Renal cortical epithelial cell (primary cell): ENCODE results near the gene PIGR. TPM values are rescaled to one million over a fixed set of nuclear protein-coding genes. Genes with fewer than 3 reads are reported as not detected.
A peak's percentile ranks its signal among the peaks of the same experiment; 100 is the strongest.

Experiments
- DNase-seq: peaks from one replicate; pipeline ENCODE4 v3.0.0-alpha.2; 2011; ENCODE audit warnings: low read depth
- total RNA-seq: library from RNA; depleted of rRNA; stranded (reverse); fragments of >200 nt; gene quantifications from 2 replicates; pipeline ENCODE4 v1.2.3, GENCODE V29; 2014

Gene PIGR
- total RNA-seq, 1 donor from 2014 or later, result 15.7 TPM

DNA sequence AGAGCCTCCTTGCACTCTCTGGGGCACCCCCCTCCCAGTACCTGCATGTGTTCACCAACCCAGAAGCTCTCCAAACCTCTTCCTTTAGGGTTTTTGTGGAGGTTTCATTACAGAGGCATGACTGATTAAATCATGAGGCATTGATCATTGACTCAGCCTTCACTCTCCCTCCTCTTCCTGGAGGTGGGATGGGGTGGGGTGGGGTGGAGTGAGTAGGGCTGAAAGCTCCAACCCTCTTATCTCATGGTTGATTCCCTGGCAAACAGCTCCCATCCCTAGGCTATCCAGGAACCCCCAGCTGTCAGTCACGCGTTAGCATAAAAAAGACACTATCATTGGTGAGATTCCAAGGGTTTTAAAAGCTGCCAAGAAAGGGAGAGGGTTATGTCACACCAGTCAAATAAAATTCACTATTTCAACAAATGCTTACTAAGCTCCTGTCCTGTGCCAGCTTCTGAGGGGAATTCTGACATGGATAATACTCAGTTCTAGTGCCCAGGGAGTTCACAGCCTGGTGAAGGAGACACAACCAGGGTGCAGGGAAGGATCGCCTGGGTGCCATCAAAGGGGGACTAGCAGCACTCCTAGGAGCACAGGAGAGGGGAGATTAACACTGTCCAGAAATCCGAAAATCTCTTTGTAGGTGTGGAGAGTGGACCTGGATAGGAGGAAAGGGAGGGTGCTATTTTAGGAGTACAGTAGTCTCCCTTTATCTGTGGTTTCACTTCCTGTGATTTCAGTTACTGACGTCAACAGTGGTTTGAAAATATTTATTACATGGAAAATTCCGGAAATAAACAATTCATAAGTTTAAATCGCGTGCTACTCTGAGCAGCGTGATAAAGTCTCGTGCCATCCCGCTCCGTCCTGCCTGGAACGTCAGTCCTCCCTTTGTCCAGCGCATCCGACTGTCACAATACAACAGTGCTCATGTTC lies 55.9 kb downstream of the PIGR start:
- peak; percentile 53 for DNase-seq

DNA sequence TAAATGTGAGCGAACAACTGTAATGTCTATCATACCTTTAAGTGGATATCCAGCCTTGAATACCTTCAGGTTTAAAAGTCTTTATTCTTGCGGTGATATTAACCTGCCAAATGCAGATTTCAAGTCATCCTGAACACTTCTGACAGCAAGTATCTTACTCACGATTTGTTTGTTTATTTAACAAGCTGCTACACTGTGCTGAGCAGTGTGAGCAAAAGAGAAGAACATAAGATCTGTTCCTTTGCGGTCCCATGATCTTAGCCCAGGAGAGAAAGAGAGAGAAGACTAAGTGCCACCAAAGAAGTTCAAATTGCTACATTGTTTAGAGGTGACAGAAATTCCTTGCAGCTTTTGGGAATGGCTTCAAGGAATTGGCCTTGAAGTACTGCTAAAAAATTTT lies 58.6 kb downstream of the PIGR start:
- DNase-seq, result peak; percentile 28

DNA sequence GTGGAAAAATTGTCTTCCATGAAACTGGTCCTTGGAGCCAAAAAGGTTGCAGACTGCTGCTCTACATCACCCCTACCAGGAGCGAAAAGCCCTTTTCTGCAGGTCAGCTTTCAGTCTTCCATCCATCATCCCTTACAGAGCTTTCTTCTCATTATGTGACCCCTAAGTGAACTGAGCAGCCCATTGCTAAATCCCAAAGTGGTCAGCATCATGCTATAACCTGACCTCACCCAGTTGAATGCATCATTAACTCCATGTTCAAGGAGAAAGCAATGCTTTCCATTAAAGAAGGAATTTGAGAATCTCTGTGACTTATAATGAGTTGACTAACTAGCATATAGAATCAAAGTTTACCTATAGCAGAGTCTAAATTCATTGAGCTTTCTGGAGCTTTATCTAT lies 59.4 kb downstream of the PIGR start:
- peak; percentile 63 for DNase-seq

DNA sequence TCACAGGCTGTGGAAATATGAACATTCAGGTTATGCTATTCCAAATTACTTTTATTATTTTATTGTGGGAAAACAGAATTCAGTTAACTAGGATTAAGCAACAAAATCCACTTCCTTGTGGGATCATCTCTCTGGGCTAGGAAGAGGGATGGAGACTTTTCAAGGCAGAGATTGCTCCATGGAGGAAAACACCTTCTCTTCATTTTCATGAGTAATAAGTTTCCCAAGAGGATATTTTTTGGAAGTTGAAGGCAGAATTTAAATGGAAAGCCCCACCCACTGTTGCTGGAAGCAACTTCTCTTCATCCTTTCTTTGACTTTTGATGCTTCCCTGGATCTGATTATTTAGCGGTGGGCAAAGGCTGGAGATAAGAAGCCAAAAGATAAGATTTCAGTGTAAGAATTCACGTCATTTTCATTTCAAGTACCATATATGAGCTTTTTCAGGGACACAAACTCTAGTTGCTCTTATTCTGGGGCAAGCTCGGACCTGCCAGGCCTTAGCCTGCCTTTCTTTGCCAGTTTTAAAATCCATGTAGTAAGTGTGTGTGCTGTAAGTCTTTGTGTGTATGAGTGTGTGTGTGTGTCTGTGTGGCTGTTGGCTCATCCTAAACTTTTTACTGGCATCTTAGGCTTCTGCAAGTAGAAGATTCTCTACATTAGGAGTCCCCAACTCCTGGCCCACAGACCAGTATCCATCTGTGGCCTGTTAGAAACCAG lies 60.8 kb downstream of the PIGR start:
- DNase-seq, result no peak

DNA sequence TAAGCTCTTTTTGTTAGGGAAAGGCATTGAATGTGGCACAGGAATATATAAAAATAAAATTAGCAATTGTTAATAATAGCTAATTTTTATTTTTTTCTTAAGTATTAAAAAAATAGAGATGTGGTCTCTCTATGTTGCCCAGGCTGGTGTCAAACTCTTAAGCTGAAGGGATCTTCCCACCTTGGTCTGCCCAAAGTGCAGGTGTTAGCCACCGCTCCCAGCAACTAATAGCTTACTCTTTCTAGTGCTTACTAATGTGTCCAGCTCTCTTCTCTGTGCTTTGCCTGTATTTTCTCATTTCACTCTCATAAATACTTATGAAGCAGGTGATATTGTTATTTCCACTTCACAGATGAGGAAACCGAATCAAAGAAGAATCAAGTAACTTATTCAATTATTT lies 62.4 kb downstream of the PIGR start:
- no peak for DNase-seq

DNA sequence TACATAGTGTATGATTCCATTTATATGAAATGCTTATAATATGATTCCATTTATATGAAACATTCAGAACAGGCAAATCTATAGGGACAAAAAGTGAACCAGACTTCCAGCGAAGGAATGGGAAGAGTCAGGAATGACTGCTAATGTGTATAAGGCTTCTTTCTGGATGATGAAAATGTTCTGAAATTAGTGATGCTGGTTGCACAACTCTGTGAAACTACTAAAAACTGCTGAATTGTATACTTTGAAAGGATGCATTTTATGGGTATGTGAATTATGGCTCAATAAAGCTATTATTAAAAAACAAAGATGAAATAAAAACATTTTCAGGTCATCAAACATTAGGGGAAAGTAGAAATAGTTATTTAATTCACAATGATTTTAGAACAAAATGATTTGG lies 63.1 kb downstream of the PIGR start:
- no peak for DNase-seq

DNA sequence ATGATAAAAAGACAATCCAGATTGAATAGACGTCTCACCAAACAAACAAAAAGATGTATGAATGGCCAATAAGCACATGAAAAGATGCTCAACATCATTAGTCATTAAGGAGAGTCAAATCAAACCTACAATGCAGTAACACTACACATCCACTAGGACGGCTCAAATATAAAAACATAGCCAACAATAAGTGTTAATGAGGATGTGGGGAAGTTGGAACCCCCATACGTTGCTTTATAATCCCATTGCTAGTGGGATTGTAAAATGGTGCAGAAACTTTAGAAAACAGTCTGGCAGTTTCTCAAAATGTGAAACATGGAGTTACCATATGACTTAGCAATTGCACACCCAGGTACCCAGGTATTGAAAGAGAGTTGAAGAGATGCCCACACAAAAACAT lies 63.7 kb downstream of the PIGR start:
- DNase-seq, result no peak

DNA sequence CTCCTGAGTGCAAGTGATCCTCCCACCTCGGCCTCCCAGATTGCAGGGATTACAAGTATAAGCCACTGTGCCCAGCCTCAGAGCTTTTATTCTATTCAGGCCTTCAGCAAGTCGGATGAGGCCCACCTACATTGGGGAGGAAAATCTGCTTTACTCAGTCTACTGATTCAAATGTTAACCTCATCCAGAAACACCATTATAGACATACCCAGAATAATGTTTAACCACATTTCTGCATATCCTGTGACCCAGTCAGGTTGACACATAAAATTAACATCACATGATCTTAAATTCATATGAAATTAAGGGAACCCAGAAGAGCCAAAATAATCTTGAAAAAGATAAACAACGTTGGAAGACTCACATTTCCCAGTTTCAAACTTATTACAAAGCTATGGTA lies 66.0 kb downstream of the PIGR start:
- no peak for DNase-seq

Other genes with a start within 250 kb of the PIGR start
- not detected in 2 replicates for gene IL19, start 175.7 kb downstream of the PIGR start, total RNA-seq
- gene IL10, start 174.0 kb downstream of the PIGR start, total RNA-seq, result not detected in 2 replicates
- gene IL20, start 80.8 kb downstream of the PIGR start, total RNA-seq, result not detected in 2 replicates
- not detected in 2 replicates for gene IL24, start 49.0 kb downstream of the PIGR start, total RNA-seq
- gene FCMR, start 24.5 kb downstream of the PIGR start, total RNA-seq, result 0.05 TPM in 1 of 2 replicates, not detected in the other
- 0.69 and 3.6 TPM in 2 replicates for gene FCAMR, start 24.0 kb upstream of the PIGR start, total RNA-seq
- 16.3 and 17.9 TPM in 2 replicates for gene C1orf116, start 86.3 kb upstream of the PIGR start, total RNA-seq
- 15.1 and 15.5 TPM in 2 replicates for gene YOD1, start 104.7 kb upstream of the PIGR start, total RNA-seq
- 10.7 and 15.8 TPM in 2 replicates for gene PFKFB2, start 106.8 kb upstream of the PIGR start, total RNA-seq
- gene C4BPB, start 142.4 kb upstream of the PIGR start, total RNA-seq, result not detected in 2 replicates
- 0.05 TPM in 1 of 2 replicates, not detected in the other for gene C4BPA, start 157.8 kb upstream of the PIGR start, total RNA-seq